ENCODE data around the gene KIF9. TPM values are rescaled to one million over a fixed set of nuclear protein-coding genes. Genes with fewer than 3 reads are reported as not detected.
"Not testable (repeated sequence)": the region's sequence is repeated elsewhere in the genome, so short reads cannot be mapped to it uniquely, and the experiment has no call there.

The KIF9 gene
- total RNA-seq, 1 donor from 2014 or later, result 11.7 TPM

DNA sequence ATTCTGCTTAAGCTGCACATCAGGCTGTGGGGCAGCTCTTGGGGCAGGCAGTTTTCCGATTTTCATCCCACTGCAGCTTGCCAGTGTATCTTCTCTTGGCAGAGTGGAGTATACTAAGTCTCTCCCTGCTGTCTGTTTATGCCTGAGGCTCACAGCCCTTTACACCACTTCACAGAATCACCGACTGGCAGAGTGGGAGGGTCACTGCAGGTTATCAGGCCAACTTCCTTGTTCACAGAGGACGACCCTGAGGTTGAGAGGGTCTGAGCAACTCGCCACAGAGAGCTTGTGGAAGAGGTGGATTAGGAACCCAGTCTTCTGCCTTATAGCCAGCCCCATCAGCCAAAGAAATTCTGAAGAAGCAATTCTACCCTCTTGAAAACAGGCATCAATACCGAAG lies 30.9 kb downstream of the KIF9 start:
- DNase-seq (ENCODE audit: low read depth, low spot score), result no peak

DNA sequence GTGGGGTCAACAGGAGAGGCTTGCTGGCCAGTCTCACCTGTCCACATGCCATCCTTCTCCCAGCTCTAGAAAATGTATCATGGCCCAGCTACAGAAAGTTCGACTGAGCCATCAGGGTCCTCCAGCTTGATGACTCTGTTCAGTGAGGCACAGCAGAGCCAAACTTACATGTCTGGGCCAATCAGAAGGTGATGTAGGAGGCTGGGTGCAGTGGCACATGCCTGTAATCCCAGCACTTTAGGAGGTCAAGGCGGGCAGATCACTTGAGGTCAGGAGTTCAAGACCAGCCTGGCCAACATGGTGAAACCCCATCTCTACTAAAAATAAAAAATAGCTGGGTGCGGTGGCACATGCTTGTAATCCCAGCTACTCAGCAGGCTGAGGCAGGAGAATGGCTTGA lies 31.5 kb downstream of the KIF9 start:
- not testable (repeated sequence) for DNase-seq (ENCODE audit: low read depth, low spot score)

DNA sequence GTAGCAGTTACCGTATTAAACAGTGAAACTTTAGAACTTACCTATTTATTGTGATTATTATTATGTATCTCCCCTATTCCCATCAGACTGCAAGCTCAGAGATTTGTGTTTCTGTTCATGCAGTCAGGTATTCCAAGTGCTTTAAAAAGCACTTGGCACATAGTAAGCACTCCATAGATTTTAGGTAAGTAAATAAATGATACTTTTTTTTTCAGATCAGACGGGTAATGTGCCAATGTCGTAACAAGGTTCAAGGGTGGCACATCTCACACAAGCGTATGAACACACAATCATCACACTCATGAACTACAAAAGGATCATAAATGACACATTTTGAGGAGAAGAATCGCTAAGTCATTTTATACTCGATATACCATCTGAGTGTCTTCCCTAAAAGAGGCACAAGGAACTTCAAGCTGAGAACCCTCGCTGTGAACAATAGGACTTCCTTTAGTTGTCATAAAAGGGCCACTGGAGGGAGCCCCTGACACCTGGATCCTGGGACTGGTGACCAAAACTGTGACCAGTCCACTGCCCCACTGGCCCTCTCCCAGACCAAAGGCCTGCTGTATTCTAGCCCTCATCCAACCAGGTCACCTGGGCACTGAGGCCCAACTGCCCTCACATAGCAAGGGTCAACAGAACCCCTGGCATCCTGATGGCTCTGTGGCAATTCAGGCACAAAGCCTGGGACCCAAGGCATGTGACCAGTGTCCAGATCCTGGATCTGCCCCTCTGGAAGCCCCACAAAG lies 32.1 kb downstream of the KIF9 start:
- DNase-seq (ENCODE audit: low read depth, low spot score), result no peak

DNA sequence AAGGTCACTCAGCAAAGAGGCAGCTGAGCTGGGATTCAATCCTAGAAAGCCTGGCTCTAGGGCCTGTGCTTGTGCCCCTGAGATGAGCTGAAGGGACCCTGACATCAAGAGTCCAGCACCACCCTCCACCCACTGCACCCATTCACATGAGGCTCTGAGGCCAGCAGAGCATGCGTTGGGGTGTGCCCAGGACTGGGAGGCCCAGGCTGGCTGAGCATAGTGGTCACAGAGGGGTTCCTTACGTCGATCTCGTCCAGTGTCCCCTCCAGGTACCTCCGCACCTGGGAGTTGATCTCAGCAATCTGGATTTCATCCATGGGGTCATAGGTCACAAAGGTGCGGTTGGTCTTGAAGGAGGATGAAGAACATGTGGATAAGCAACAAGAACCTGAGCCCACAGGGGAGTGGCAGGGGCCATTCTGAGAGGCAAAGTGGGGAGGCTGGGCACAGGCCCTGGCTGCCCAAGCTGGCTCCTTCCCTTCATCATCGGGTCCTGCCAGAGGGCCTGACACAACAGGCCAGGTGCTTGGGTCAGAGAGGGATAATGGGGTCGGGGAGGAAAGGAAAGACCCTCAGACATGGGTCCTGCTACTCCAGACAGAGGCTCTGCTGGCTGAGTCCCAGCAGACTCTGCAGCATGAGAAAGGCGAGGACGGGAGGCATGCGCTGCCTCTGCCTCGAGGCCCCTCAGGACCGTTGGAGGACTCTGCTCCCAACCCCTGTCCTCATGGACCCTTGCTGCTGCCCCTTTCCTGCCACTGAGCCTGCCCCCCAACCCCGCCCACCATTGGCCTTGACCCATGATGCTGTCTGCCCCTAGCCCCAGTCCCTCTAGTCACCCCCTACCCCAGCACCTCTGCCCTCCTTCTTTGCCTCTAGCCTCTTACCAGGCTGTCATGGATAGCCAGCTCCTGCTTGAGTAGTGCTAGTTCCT lies 35.2 kb downstream of the KIF9 start:
- no peak for DNase-seq (ENCODE audit: low read depth, low spot score)

DNA sequence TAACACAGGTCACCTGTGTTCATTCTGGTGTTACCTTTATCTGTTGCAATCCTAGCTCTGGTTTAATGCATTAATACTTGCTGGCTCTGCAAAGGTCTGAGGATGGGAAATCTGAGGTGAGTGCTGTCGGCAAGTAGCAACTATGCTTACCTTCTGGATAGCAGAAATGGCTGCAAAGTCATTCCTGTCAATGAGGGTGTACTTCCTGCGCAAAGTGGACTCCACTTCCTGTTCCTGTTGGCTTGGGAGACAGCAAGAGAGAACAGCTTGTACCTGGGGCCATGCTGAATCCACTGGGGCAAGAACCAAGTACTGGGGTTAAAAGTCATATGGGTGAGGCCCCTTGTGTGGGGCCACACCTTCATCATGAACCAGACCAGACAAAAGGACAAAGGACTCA lies 37.3 kb downstream of the KIF9 start:
- no peak for DNase-seq (ENCODE audit: low read depth, low spot score)

DNA sequence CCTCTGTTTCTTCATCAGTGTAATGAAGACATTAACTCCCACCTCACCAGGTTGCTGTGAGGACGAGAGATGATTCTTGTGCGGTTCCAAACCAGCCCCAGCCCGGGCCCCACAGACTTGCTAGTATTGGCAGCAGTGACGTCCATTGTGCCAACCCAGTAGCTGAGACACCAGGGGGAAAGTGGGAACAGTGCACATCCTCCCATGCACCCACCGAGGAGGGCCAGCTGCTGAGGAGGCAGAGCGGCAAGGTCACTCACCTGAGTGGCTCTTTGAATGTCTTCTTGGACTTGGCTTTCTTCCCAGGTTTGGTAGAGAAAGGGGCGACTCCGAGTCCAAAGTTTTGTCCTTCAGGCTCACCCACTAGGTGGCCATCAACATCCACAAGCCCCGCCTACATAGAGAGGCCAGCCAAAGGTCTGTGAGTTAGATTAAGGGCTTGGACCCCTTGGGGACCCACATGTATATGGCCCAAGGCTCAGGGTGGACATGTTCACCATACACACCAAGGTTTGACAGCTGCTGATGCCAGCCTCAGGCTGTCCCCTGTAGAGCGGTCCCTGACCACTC lies 38.0 kb downstream of the KIF9 start:
- DNase-seq (ENCODE audit: low read depth, low spot score), result no peak

DNA sequence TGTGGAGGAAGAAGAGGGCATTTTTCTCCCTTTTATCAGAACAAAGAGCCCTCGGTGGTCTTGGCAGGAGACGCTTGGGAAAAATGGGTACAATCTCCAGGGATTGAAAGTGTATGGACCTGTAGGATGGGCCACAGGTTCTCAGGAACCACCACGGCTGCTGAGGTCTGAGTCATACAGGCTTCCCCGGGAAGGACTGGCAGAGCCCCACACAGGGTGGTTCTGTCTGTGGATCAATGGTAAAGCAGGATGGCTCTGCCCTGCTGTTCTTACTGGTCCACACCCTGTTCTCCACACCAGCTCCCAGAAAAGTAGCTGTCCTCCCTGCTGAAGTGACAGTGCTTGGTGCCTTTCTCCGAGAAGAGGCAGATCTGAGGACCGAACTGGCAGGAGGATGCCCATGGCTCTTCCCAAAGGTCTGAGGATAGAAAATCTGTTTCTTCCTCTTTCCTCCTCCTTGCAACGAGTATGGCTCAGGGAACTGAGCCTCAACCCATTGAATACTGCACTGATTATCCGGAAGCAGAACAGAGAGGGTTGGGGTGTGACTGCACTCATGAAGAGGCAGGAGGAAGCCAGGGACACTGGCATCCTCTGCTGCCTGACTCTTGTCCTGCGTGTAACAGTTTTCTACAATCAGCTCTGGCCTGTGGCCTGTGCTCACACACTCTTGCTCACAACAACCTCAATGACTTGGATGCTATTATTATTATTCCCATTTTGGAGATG lies 39.0 kb downstream of the KIF9 start:
- DNase-seq (ENCODE audit: low read depth, low spot score), result no peak

DNA sequence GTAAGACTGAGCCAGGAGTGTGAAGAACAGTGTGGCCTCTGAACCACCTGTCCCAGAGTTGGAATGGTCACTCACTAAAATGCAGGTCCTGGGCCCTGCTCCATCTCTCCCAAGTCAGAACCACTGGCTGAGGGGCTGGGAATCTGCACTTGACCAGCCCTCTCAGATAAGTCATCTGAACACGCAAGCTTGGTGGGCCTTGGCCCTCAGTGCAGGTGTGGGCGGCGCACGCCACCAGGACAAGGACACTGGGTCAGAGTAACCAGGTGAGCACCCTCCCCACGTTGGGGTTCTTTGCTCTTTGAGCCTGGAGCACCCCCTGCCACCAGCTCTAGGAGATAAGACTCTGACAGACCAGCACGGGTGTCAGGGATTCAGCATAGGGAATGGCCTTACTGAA lies 42.7 kb downstream of the KIF9 start:
- no peak for DNase-seq (ENCODE audit: low read depth, low spot score)

DNA sequence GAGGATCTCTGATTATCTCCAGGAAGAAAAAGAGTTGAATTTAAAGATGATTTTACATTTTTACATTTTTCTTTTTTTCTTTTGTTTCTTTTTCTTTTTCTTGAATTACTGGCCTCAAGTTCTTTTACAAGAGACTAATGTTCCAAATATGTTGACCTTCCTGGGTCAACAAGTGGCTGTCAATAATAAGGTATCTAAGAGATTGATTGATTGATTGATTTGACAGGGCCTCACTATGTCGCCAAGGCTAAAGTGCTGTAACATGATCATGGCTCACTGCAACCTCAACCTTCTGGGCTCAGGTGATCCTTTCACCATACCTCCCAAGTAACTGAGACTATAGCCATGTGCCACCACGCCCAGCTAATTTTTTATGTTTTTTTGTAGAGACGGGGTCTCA lies 44.6 kb downstream of the KIF9 start:
- no peak for DNase-seq (ENCODE audit: low read depth, low spot score)

DNA sequence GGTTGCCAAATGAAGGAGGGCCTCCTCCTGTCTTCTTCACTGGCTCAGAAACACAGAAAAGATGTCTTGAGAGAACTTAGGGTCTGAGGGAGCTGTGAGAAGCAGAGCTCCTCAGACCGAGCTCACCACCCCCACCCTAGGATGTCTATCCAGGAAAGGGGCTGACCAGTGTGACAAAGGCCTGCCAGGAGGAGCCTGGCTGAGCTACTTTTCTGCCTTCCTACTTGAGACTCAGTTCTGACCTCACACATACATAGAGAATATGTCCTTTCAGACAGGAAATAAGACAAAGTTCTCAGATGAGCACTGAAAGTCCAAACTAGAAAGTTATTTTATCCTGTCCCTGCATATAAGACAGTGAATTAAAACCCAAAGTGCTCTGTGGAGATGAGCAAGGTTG lies 54.5 kb downstream of the KIF9 start:
- no peak for DNase-seq (ENCODE audit: low read depth, low spot score)

DNA sequence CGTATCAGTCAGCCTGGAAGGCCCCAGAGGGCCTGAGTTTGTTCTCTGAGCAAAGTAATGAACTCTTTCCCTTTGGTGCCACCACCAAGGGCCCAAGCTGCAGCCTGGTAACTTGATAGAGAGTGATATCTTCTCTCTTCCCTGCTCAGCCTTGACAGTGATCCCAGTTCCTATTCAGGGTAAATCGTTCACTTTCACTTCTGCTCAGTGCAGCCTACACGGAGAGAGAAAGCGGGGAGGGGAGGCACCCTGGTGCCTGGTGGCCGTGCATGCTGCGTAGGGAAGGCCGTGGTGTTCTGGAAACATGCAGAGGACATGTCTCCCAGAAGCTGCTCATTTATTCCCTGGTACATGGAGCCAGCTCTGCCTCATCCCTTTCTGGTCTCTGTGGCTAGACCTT lies 54.9 kb downstream of the KIF9 start:
- no peak for DNase-seq (ENCODE audit: low read depth, low spot score)

DNA sequence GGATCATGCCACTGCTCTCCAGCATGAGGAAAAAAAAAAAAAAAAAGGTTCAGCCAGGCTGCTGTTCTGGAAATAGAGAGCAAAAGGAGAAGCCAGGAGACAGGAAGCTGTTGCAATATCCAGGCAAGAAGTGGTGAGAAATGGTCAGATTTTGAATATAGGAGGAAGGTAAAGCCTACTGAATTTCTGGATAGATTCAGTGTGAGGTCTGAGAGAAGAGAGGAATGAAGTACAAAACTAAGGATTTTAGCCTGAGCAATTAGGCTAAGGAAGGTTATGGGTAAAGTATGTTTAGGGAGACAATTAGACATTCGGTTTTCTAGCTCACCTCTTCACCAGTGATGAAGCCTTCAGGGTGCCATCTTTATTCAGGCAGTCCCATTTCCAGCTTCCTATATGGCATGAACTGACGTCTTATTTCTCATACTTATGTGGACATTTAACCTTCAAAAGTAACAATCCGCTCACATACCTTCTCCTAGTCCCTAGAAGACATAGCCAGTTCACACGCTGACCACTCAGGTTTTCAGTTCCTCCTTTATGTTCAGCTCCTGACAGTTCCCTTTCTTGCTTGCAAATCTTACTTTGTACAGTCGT lies 57.2 kb downstream of the KIF9 start:
- DNase-seq (ENCODE audit: low read depth, low spot score), result no peak

DNA sequence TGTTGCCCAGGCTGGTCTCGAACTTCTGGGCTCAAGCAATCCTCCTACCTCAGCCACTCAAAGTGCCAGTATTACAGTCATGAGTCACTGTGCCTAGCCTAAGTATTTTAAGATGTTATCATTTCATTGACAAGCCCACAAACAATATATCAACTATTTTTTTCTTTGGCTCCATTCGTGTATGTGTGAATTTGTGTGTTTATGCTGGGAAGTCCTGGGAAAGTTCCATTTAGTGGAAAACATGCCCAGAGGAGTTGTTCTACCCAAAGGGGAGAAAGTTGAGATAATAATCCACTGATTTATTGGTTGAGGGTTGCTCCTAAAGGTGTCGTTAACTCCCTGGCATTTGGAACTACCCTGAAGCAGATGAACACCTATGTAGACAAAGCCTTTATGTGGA lies 58.8 kb downstream of the KIF9 start:
- no peak for DNase-seq (ENCODE audit: low read depth, low spot score)

DNA sequence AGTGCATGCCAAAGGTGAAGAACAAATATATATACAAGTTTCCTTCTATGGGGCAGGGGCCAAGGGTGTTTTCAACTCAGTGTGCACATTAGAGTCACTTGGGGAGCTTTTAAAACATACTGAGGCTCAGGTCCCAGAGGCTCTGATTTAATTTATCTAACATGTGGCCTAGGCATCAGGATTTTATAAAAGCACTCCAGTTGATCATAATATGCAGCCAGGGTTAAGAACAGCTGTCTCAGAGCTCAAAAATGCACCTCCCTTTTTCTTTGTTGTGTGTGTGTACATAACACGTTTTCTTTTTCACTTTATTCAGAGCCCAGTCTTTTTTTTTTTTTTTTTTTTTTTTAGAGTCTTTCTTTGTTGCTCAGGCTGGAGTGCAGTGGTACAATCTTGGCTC lies 60.8 kb downstream of the KIF9 start:
- no peak for DNase-seq (ENCODE audit: low read depth, low spot score)

DNA sequence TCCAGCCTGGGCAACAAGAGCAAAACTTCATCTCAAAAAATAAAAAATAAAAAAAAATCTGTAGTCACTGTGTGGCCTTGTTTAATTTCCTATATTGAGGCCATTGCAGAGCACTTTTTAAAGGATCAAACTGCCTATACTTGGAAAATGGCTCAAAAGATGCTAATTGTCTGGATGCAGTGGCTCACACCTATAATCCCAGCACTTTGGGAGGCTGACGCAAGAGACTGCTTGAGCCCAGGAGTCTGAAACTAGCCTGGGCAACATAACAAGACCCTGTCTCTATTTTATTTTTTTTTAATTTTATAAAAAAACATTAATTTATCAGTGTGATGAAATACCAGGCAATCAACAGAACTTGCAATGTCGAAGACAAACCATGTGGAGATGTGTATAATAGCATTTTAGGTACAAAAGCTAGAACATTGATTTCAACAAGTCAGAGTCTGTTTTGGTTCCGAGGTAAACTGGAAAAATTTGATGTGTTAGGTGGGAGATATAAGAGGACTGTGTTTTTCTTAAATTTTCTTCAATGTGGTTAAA lies 71.7 kb downstream of the KIF9 start:
- DNase-seq (ENCODE audit: low read depth, low spot score), result no peak

DNA sequence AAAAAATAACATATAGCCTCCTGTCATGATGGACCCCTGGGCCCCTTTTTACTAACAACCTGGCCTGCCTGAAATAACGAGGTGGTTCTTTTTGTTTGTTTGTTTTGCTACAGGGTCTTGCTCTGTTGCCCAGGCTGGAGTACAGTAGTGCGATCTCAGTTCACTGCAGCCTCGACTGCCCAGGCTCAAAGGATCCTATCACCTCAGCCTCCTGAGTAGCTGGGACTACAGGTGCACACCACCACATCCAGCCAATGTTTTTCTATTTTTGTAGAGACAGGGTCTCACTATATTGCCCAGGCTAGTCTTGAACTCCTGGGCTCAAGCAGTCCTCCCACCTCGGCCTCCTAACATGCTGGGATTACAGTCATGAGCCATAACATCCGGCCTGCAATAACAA lies 76.6 kb downstream of the KIF9 start:
- DNase-seq (ENCODE audit: low read depth, low spot score), result not testable (repeated sequence)

DNA sequence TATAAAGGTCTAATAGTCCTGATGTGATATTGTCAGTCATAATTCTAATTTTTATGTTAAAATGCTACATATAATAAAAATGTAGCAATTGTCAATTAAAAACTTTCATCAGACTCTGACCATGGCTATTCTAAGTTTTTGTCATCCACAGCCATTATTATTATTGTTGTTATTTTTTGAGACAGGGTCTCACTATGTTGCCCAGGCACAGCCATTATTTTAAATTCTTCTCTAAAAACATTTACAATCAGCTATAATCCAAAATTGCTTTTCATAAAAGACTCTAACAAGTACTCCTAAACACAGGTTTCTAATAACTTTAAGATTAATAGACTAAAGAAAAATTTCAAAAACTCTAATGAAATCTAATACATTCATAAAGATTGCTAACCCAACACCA lies 77.7 kb downstream of the KIF9 start:
- no peak for DNase-seq (ENCODE audit: low read depth, low spot score)

DNA sequence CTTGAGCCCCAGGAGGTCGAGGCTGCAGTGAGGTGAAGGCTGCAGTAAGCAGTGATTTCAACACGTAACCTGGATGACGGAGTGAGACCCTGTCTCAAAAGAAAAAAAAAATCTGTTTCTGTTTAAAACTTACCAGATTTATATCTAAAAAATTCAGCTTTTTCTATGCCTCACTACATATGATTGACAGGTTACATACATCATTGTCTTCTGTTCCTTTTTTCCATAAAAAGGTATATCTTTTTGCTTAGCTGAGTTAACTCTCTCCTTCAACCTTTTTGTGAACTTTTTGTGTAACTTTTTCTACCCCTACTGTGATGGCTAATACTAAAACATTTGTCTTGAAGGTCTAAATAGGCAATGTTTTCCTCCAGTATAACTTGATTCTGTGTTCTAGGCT lies 80.1 kb downstream of the KIF9 start:
- no peak for DNase-seq (ENCODE audit: low read depth, low spot score)

DNA sequence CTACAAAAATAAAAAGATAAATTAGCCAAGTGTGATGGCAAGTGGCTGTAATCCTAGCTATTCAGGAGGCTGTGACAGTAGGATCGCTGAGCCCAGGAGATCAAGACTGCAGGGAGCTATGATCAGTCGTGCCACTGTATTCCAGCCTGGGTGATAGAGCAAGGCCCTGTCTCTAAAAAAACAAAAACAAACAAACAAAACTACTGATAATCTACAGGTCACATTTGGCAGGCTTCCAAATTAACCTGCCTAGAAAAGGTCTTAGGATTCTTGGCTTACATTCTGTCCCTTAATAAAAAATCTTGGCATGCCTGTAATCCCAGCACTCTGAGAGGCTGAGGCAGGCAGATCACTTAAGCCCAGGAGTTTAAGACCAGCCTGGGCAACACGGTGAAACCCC lies 85.3 kb downstream of the KIF9 start:
- no peak for DNase-seq (ENCODE audit: low read depth, low spot score)

DNA sequence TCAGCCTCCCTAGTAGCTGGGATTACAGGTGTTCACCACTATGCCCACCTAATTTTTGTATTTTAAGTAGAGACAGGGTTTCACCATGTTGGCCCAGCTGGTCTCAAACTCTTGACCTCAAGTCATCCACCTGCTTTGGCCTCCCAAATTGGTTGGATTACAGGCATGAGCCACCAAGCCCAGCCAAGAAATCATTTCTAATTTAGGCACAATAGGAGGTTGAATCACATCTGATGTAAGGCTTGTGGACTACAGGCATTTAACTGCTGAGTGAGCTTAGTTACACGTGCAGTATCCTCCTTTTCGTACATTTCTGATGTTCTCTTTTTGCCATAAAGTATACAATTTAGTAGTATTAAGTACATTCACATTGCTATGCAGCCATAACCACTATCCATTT lies 87.6 kb downstream of the KIF9 start:
- no peak for DNase-seq (ENCODE audit: low read depth, low spot score)

All from pulmonary artery endothelial cell (primary cell).